Measurements from ENCODE around the gene DGAT2L6.
A peak's percentile ranks its signal among the peaks of the same experiment; 100 is the strongest.

DGAT2L6 gene, protein sequence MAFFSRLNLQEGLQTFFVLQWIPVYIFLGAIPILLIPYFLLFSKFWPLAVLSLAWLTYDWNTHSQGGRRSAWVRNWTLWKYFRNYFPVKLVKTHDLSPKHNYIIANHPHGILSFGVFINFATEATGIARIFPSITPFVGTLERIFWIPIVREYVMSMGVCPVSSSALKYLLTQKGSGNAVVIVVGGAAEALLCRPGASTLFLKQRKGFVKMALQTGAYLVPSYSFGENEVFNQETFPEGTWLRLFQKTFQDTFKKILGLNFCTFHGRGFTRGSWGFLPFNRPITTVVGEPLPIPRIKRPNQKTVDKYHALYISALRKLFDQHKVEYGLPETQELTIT

DNA sequence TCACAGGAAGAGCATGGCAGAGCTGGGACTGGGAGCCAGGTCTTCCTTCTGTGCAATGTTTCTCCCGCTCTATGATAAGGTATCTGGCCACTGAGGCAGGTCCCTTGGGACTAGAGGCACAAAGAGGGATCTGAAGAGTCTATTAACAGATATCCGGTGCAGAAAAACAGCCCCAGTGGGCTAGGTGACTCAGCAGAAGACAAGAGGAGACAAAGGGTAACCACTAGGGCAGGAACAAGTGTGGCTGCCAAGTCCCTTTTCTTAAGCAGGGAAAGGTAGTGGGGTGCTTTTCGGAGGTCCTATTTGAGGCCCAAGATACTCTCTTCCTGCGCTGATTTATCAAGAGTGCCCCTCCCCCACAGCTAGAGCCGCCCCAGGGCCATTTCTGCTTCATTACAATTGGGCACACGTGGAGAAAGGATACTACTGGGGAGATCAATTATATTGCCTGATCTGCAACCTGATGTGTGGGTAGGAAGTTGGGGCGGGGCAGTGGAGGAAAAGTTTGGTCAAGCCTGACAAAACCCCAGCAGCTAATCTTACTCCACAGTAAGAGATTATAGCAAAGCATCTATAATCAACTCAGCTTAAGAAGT lies at the start of gene DGAT2L6:
DGAT2L6 (plus strand) TSS at position 546 of the 596 bp plus-strand sequence. CDS start 100 bp downstream, outside the sequence.
- TF ChIP-seq, protein P1, sequence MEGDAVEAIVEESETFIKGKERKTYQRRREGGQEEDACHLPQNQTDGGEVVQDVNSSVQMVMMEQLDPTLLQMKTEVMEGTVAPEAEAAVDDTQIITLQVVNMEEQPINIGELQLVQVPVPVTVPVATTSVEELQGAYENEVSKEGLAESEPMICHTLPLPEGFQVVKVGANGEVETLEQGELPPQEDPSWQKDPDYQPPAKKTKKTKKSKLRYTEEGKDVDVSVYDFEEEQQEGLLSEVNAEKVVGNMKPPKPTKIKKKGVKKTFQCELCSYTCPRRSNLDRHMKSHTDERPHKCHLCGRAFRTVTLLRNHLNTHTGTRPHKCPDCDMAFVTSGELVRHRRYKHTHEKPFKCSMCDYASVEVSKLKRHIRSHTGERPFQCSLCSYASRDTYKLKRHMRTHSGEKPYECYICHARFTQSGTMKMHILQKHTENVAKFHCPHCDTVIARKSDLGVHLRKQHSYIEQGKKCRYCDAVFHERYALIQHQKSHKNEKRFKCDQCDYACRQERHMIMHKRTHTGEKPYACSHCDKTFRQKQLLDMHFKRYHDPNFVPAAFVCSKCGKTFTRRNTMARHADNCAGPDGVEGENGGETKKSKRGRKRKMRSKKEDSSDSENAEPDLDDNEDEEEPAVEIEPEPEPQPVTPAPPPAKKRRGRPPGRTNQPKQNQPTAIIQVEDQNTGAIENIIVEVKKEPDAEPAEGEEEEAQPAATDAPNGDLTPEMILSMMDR (IDR thresholded peaks at IDR 0.05; ENCODE audit: unreplicated experiment in 3 of 3), result no peak
- Mint-ChIP-seq H3K4me3 (no peak within 1 kb of the TSS), H3K36me3 (ENCODE audit: low read depth) (no peaks in the 10 kb centered on the region), H3K9me3 (peaks cover 9% of the 10 kb centered on the region), H3K27ac (no peak within 1 kb of the TSS), H3K4me1 (peaks cover 11% of the 10 kb centered on the region), H3K27me3 (ENCODE audit: low read depth) (no peaks in the 10 kb centered on the region)

GRCh38 chrX:70128071-70128470 lies 49.2 kb upstream of the DGAT2L6 start:
- Mint-ChIP-seq H3K4me3 (no peak overlapping the region), H3K27ac (no peak overlapping the region), H3K4me1 (peaks cover 5% of the 10 kb centered on the region), H3K9me3 (peaks cover 12% of the 10 kb centered on the region), H3K36me3 (ENCODE audit: low read depth) (no peaks in the 10 kb centered on the region), H3K27me3 (ENCODE audit: low read depth) (no peaks in the 10 kb centered on the region)
- TF ChIP-seq, protein P1 (IDR thresholded peaks at IDR 0.05; ENCODE audit: unreplicated experiment in 3 of 3), result no peak

DNA sequence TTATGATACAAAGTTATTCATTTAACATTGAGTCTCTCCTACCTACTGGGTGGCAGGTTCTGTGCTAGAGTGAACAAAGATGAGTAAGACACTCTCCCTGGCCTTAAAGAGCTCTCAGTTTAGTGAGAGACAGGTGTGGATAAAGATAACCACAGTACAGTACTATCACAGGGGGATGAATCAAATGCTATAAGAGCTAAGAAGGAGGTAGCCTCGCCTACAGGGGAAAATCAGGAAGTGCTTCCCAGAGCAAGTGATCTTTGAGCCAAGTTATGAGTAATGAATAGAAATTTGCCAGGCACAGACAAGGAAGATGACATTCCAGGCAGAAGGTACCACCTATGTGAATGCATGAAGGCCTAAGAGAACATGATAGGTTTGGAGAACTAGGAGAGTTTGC lies 47.5 kb upstream of the DGAT2L6 start:
- no peak overlapping the region for H3K27ac Mint-ChIP-seq
- H3K27me3 Mint-ChIP-seq (ENCODE audit: low read depth), result no peaks in the 10 kb centered on the region
- H3K36me3 Mint-ChIP-seq (ENCODE audit: low read depth), result no peaks in the 10 kb centered on the region
- peaks cover 13% of the 10 kb centered on the region for H3K4me1 Mint-ChIP-seq
- TF ChIP-seq, protein P1 (IDR thresholded peaks at IDR 0.05; ENCODE audit: unreplicated experiment in 3 of 3), result no peak
- H3K9me3 Mint-ChIP-seq, result peaks cover 4% of the 10 kb centered on the region
- no peak overlapping the region for H3K4me3 Mint-ChIP-seq

GRCh38 chrX:70132224-70132623 lies 45.1 kb upstream of the DGAT2L6 start:
- H3K36me3 Mint-ChIP-seq (ENCODE audit: low read depth), result peaks cover 9% of the 10 kb centered on the region
- peak overlapping the region in 2 of 3 experiments; percentile 44 to 74 for H3K27ac Mint-ChIP-seq

GRCh38 chrX:70132877-70133302 lies 44.4 kb upstream of the DGAT2L6 start:
- H3K4me3 Mint-ChIP-seq, result peak overlapping the region; percentile 98 to 100 (median 99)
- peaks cover 12% of the 10 kb centered on the region for H3K36me3 Mint-ChIP-seq (ENCODE audit: low read depth)
- H3K9me3 Mint-ChIP-seq, result peaks cover 4% of the 10 kb centered on the region
- H3K27ac Mint-ChIP-seq, result peak overlapping the region; percentile 78 to 98 (median 97)
- no peaks in the 10 kb centered on the region for H3K27me3 Mint-ChIP-seq (ENCODE audit: low read depth)
- TF ChIP-seq, protein P1 (IDR thresholded peaks at IDR 0.05; ENCODE audit: unreplicated experiment in 3 of 3), result no peak
- H3K4me1 Mint-ChIP-seq, result peaks cover 13% of the 10 kb centered on the region

More at GRCh38 chrX:70132224-70132623, 45.1 kb upstream of the DGAT2L6 start:
- Mint-ChIP-seq H3K4me3 (peak overlapping the region; percentile 51 to 80 (median 69)), H3K9me3 (peaks cover 4% of the 10 kb centered on the region), H3K4me1 (peaks cover 13% of the 10 kb centered on the region), H3K27me3 (ENCODE audit: low read depth) (no peaks in the 10 kb centered on the region)
- TF ChIP-seq, protein P1 (IDR thresholded peaks at IDR 0.05; ENCODE audit: unreplicated experiment in 3 of 3), result no peak
